NCI-H226 (cell line): ENCODE results near the gene GALR2.

Experiments
- DNase-seq: peaks from one replicate; pipeline ENCODE4 v3.0.0-alpha.2; 2015

GALR2 gene

DNA sequence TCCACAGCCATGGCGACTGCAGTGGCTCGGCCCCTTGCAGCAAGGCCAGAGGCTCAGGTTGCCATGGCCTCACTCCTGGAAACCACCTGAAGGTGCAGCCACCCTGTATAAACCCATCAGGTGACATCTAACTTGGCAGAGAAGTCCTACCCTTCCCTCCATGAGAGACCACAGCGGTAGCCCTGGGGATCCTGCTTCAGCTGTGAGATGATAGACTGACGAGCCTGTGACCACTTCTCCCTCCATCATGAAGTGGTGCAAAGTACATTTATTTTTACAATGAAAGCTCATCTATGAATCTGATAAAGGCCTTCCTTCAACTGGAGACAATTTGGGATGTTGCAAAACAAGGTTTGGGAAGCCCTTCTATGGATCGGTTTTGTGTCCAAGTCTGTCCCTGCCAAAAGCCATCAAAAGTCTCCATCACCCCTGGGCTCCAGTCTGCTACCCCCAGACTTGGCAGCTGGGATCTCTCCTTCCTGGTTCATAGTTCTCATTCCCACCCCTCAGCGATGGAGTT is 6.2 kb downstream of the GALR2 start:
- no peak for DNase-seq

- no peak for DNase-seq
These were observed 7.0 kb downstream of the GALR2 start for GRCh38 chr17:76081295-76082210.

DNA sequence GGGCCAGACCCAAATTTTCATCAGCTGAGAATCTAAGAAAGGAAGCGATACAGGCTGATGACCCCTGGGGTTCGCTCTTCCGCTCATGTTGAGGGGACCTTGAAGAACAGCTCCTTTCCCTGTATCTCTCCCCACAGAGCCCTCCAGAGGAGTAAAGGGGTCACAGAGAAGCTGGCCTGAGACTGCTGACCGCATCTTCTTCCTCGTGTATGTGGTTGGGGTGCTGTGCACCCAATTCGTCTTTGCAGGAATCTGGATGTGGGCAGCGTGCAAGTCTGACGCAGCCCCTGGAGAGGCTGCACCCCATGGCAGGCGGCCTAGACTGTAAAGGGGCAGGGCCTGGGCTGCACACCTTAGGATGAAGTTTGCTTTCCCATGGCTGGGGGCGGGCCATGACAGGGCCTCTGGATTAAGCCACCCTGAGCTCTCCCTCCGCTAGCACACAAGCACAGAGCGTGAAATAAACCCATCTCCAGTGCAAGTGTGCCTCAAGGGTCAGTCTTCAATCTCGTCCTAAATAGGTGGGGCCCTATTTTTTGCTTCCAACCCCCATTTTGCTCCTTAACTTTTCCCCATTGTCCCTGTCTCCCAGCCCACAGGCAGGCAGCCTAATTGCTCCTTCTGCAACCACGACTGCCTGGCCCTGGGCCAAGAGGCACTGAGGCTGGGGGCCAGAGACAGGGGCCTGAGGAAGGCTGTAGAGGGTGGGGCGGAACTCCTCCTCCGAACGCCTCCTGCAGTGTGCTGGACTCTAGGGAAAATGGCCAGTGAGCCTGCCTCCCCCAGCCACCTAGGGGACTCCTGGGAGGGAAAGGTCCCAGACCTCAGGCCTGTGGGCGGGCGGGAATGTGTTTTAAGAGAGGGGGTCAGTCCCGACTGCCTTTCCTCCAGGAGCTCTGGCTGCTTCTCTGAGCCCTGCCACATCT is 8.0 kb downstream of the GALR2 start:
- DNase-seq = no peak

- DNase-seq = no peak
These were observed 9.1 kb downstream of the GALR2 start for GRCh38 chr17:76083536-76084182.

DNA sequence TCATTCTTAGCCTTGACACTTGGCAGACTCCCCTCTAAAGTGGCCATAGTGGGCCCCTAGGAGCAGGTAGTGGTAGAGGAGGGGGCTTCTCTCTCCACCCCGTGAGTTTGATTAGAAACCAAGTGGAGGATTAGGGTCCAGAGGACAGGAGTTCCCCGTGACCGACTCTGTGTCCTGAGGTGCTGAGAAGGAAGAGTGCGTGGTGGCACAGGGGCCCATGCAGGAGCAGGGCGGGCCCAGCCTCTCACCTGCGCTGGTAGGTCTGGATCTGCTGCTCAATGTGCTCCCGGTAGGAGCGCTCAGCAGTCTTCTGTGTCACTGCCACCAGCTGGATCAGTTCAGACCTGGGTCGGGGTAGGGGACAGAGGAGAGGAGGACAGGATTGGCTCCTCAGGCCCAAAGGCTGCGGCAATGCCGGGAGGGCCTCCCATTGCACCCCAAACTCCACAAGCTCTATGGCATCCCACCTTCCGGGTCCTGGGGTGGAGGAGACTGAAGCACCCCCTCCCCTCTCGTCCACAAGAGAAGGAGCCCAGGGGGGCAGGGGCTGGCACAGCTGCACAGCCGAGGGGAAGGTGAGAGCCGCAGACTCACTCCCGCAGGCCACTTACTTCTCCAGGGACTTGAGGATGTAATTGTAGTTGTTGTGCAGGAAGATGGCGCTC is 10.6 kb downstream of the GALR2 start:
- DNase-seq = no peak

GRCh38 chr17:76085731-76086366 is 11.3 kb downstream of the GALR2 start:
- no peak for DNase-seq

- DNase-seq = no peak
These were observed 11.8 kb downstream of the GALR2 start for GRCh38 chr17:76086384-76086783.

- DNase-seq = no peak
These were observed 12.9 kb downstream of the GALR2 start for GRCh38 chr17:76087531-76087930.

GRCh38 chr17:76088041-76088867 is 13.7 kb downstream of the GALR2 start:
- no peak for DNase-seq

- no peak for DNase-seq
These were observed 14.4 kb downstream of the GALR2 start for GRCh38 chr17:76088868-76089576.

GRCh38 chr17:76089680-76090516 is 15.3 kb downstream of the GALR2 start:
- no peak for DNase-seq

GRCh38 chr17:76090517-76091129 is 16.0 kb downstream of the GALR2 start:
- DNase-seq = no peak

DNA sequence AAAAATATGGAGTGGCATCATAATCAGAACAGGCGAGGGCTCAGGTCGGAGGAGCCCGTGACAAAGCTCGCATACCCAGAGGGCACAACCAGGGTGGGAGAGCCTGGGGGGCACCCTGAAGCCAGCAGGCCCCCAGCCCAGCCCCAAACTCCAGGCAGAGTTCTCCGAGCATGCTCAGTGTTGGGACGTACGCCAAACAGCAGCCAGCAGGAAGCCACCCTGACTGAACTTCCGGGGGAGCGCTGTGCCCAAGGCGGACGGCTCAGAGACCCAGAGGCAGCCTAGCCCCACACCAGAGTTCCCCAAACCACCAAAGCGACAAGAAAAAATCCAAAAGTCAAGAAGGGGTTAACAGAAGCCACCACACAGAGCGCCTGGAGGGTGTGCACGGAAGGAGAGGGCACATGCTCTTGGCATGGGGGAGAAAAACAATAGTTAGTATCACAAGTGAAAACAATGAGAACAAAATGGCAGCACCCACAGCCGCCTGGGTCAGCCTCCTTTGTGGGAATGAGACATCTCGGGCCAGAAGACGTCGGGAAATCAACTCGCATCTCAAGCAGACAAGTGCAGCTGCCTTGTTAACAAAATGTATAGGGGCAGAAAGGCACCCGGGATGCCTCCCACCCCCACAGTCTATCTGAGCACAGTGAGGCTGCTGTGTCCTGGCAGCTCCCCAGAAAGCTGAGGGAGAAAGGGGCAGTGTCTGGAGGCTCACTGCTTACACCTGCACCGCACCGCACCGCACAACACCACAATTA is 17.1 kb downstream of the GALR2 start:
- DNase-seq = no peak

- no peak for DNase-seq
These were observed 18.2 kb downstream of the GALR2 start for GRCh38 chr17:76092526-76093413.

GRCh38 chr17:76094046-76094445 is 19.5 kb downstream of the GALR2 start:
- DNase-seq = no peak

- DNase-seq = no peak
These were observed 21.4 kb downstream of the GALR2 start for GRCh38 chr17:76095943-76096342.

DNA sequence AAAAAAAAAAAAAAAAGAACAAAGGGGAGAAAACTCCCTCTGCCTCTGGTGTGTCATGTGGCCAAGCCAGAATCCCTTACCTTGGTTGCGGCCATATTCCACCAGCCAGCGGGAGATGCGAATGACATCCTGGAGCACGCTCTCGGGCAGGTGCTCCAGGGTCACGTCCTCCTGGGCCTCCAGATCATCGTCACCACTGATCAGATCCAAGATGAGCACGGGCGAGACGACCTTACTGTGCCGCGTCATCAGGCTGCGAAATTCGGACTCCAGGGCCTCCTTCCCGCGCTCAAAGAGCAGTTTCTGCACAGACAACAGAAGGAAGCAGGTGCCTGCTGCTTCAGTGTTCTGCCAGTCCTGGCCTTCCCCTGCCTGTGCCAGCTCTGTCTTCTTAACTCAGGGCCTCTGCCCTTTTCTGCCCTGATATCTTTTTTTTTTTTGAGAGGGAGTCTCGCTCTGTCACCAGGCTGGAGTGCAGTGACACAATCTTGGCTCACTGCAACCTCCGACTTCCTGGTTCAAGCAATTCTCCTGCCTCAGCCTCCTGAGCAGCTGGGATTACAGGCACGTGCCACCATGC is 23.2 kb downstream of the GALR2 start:
- DNase-seq = no peak
